Stimulated activated CD4-positive, alpha-beta T cell treated with anti-CD3 and anti-CD28 coated beads, Interleukin-15, amount 100 ng/mL, for 48 hours (primary cell): Measurements from ENCODE around the gene EPS8.

Experiments
- DNase-seq, 2 donors: peaks; one replicate each; pipeline ENCODE4 v3.0.0-alpha.2; 2020; ENCODE audit warnings: low read depth in 2 of 2

EPS8 gene

GRCh38 chr12:15690320-15690719, 98.9 kb downstream of the EPS8 start:
- no peak for DNase-seq

DNA sequence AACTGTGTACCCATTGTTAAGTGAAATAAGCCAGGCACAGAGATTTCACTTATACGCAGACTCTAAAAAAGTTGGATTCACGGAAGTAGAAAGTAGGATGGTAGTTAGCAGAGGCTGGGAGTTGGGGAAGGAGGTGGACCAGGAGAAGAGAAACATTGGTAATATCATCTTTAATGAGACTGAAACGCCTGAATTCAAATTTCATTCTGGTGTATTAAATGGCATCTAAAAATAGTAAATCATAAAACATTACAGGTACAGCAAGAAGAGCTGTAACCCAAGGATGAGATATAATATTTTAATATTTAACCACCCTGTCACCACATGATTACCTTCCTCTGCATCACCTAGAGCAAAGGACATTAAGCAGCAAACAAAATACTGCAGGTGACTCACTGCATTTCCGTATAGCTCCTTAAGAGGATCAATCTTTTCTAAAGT, 99.4 kb downstream of the EPS8 start:
- DNase-seq, result no peak

- no peak for DNase-seq
Observed at GRCh38 chr12:15688838-15689625, 100.2 kb downstream of the EPS8 start.

GRCh38 chr12:15688202-15688736, 100.9 kb downstream of the EPS8 start:
- DNase-seq, result no peak

- no peak for DNase-seq
Observed at GRCh38 chr12:15687583-15687982, 101.6 kb downstream of the EPS8 start.

DNA sequence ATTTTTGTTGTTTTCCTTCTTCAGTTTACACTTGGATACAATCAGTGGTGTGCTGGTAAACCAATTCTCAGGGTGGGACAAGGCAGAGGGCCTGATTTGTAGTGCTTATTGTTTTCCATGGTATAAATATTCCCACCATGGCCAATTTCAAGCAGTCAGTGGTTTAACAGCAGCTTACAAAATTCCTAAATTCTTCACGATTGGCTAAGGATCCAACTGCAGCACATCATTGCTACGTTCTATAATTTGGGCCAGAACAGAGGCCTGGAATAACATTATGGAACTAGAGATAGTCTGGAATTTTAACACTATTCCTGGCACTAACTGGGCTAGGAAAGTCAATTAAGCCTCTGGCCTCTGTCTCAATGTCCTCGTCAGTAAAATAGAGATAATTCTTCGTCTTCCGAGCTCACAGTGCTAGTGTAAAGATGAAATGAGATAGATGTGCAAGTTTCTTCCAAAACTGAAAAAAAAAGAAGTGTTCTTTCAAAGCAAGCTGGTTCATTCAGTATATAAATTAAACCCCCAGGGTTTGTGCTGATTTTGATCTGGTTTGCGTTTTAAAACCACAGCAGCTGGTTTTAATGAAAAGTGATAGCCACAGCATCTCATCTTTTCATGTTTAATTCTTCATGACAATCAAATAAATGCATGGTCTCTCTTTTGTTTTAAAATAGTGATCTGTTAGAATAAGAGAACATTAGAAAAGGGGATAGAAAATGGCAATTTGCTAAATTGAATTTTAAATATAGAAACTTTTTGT, 104.1 kb downstream of the EPS8 start:
- no peak for DNase-seq

DNA sequence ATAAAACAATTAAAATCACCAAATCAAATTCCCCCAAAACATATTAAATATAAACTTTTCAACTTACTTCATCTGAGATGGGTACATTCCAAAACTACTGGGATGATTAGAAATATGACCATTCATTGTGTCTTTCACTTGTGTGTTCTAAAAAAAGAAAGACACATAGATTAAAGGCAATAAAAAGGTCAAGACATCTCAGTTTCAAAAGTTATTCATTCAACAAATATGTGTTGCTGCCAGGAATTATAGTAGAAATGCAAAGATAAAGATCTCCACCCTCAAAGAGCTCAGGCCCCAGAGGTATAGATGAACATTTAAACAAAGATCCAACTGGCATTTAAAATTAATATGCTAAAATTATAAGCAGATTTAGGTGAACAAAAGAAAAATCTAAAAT, 106.4 kb downstream of the EPS8 start:
- DNase-seq, result no peak

DNA sequence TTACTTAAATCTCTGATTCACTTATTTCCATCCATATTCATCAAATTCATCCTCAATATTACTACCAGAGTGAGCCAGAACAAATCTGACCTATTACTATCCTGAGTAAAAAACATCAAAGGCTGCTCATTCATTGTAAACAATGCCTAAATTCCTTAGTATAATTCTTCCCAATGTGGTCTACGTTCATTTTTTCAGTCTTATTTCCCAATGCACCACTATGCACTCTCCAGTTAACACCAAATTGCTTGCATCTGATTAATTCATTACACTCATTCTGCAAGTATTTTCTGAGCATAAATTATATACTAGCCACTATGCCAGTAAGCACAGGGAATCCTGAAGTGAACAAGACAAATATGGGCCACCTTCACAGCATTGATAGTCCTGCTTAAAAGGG, 110.0 kb downstream of the EPS8 start:
- DNase-seq, result no peak

DNA sequence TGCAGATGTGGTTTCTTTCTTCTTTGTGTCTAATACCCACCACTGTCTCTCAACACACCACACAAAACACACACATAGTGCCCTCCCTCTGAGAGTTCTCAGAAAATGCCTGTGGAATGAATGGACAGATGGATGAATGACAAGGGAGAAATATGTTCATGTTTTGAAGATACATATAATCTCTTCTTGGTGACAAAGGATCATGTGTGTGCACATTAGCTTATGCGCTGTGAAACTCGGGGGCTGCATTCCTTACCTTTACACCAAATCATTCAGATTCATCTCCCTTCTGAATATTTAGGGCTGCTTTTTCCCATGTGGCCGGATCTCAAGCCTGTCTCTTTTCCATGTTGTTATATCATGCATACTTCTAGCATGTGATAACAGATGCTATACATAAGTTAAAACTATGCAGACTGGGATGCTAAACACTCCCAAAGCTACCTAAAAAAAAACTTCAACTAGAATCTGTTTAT, 111.4 kb downstream of the EPS8 start:
- DNase-seq, result no peak

- DNase-seq, result no peak
Observed at GRCh38 chr12:15677228-15677627, 112.0 kb downstream of the EPS8 start.

DNA sequence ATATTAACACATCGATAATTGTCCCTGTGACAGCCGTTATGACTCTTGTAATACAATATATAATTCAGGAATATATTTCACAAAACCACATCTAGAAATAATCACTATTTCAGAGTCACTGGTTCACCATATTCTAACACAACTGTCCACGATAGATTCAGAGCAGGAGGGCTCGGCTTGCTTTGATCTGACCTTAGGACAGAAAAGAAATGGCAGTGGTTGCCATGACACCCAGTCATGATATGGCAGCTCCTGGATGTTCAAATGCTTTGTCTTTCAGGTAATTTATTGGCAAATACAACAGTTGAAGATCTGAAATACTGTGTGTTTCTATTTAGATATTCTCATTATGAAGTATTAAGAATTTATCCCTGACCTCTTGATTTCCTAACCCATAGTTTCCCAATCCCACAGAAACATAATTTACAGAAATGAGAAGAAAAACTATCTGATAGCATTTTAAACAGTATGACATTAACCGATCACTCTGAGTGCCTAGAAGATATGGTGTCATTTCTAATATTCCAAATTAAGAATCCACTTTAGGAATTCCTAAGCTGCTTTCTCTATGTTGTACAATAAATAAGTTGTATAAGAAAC, 116.4 kb downstream of the EPS8 start:
- no peak for DNase-seq

GRCh38 chr12:15670756-15671155, 118.4 kb downstream of the EPS8 start:
- no peak for DNase-seq

- no peak for DNase-seq
Observed at GRCh38 chr12:15669256-15669948, 119.8 kb downstream of the EPS8 start.

DNA sequence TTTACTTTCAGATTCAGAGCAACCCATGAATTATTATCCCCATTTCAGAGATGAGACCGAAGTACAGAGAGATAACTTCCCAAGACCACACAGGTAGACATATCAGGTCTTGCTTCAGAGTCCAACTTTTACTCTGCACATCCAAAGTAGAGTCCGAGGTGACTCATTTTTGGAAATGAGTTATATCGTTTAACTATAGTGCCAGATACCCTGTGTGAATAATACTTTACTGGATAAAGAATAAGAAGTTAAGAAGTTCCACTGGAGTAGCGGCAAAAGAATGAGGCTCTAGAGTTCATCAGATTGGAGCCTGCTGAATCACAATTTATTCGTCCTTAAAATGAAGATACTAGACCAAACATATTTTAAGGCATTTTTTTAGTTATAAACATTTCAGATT, 124.7 kb downstream of the EPS8 start:
- no peak for DNase-seq

DNA sequence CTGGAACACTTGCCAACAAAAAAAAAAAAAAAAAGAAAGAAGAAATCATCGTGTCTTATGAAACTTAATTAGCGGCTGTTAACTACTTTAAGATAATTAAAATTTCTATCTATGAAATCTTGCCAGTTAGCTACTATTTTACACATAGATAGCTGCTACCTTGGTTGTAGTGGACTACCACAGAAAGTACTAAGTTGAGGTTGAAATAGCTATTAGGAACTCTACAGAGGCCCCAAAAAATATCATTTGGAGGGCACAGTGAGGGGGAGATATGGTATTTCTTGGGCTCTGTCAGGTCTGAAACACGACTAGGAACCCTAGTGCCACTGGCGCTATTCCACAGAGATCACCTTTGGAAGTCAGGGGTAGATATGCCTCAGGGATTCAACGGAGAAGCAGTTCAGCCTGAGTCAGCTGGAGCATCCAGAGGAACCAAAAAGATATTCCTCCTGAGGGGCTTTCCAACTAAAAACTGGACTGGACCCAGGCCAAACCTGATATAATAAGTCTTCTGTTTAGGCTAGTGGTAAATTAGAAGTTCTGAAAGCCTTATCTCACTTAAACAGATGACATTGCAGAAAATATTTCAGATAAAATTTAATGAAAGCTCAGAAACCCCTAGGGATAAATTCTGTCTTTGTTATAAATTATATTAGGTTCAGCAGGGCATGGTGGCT, 126.1 kb downstream of the EPS8 start:
- no peak for DNase-seq

DNA sequence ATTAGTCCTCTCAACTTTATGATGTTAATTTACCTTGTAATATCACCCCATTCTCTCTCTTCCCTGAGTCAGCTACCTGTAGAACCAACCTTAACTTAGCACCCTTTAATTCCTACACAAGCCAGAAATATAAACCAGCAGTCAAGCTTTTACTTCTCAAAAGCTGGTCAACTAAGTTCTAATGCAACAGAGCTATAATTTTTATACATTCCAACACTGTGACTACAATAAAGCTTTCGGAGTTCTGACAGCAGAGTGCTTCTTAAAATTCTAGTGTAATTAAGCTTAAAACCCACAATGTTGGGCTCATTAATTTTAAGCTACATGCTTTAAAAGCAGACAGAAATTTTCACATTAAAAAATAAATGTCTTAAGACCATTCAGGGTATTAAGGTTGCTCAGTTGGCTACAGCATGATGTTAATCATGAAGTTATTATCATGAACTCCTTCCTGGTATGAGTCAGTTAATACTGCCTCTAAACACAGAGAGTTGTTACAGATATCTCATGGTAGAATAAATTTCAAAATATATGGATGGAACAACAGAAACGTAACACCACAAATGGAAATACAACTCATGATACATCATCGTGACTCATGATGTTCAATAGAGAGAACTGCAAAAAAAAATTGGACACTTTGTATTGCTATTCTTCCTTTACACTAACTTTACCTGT, 126.7 kb downstream of the EPS8 start:
- DNase-seq, result no peak

- no peak for DNase-seq
Observed at GRCh38 chr12:15651371-15651770, 137.8 kb downstream of the EPS8 start.

- DNase-seq, result no peak
Observed at GRCh38 chr12:15650399-15651128, 138.6 kb downstream of the EPS8 start.

GRCh38 chr12:15649347-15649746, 139.8 kb downstream of the EPS8 start:
- DNase-seq, result no peak

GRCh38 chr12:15648558-15648957, 140.6 kb downstream of the EPS8 start:
- no peak for DNase-seq
